H1 (cell line): ENCODE results near the gene KLHL40. TPM values are rescaled to one million over a fixed set of nuclear protein-coding genes. Genes with fewer than 3 reads are reported as not detected.

ENCODE experiments used
- ASH2L ChIP-seq: fragments of 200-600, 300-600 bp; sonication (generic); IDR thresholded peaks from one replicate; pipeline ENCODE4 v1.7.1; 2017; ENCODE audit warnings: low read length
- BCL11A ChIP-seq, 2 experiments: IDR thresholded peaks; one replicate each; pipeline ENCODE4 v1.6.1; 2011; ENCODE audit warnings: low read depth in 2 of 2, low read length in 2 of 2, mild to moderate bottlenecking in 2 of 2
- EGR1 ChIP-seq: IDR thresholded peaks from 2 replicates; pipeline ENCODE4 v1.6.1; 2011; ENCODE audit warnings: low read depth, low read length, borderline replicate concordance
- JUN ChIP-seq: IDR thresholded peaks from 2 replicates; pipeline ENCODE4 v1.6.1; 2011; ENCODE audit warnings: low read depth, mild to moderate bottlenecking, improper control_type of control experiment, low read length
- SP1 ChIP-seq: IDR thresholded peaks from 2 replicates; pipeline ENCODE4 v1.6.1; 2011; ENCODE audit warnings: low read depth, low read length
- SRF ChIP-seq: IDR thresholded peaks from 2 replicates; pipeline ENCODE4 v1.6.1; 2011; ENCODE audit warnings: mild to moderate bottlenecking, low read depth, low read length, moderate library complexity
- polyA plus RNA-seq, 7 experiments: library from polyadenylated mRNA; depleted of rRNA in 3 of 7; stranded (reverse) in 5 of 7; unstranded in 2 of 7; fragments of >200 nt in 5 of 7; fragments of 200-250 nt in 2 of 7; gene quantifications; 1 replicate in 5 of 7; 2 replicates in 1 of 7; 4 replicates in 1 of 7; pipeline versions ENCODE4 v1.2.1 to v1.2.3, GENCODE V29; 2011 to 2013; ENCODE audit warnings: missing spikeins in 2 of 7, mixed read lengths in 2 of 7
- total RNA-seq: library from RNA; stranded (reverse); fragmentation: NEBNext Ultra II Directional; extraction: Animal tissue kit (Norgen Biotek cat#: 25700); gene quantifications from 2 replicates; pipeline ENCODE4 v1.2.1, GENCODE V29; 2021
- TF ChIP-seq, protein P1 (sequence below): IDR thresholded peaks from 2 replicates; pipeline ENCODE4 v1.6.1; 2011; ENCODE audit warnings: low read depth, mild to moderate bottlenecking, low read length; ENCODE audit not compliant: insufficient read depth

Gene KLHL40
- total and polyA plus RNA-seq, 2 of the 8 experiments (the other 6 are each of a cell fraction or from before 2014, with no cell fraction given) = 0.02 TPM; not detected in 1

DNA sequence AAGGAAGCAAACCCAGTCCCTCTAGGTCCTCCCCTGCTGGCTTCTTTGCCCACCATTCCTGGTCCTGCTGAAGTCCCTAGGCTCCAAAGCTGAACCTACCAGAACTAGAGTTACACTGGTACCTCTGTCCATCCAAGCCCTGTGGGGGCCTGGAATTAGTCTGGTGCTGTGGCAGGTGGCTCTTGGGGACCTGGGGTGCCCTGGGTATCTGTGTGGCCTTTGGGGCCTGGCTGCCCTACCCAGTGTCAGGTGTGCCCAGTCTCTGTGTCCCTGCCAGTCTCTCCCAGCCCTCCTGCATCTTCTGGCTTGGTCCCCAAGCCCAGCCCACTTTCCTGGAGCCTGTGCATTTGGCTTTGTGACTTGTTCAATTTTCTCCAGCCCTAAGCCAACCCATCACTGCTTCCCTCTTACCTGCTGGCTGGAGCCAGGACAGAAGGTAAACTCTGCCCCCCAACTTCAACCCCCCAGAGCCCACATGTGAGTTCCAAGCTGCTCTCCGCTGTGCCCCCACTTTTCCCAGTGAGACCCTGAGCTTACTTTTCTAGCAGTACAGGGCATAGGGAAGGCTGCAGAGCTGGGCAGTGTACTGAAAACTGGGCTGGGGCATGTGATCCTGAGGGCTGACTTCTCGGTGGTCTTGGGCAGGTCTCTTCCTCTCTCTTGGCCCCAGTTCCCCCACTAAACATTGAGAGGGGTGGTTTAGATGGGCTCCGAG, 45.5 kb downstream of the KLHL40 start (continued):
- TF ChIP-seq SP1 = no peak
- TF ChIP-seq, protein P1, sequence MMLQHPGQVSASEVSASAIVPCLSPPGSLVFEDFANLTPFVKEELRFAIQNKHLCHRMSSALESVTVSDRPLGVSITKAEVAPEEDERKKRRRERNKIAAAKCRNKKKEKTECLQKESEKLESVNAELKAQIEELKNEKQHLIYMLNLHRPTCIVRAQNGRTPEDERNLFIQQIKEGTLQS = no peak
- TF ChIP-seq SRF = no peak
- TF ChIP-seq BCL11A (IDR thresholded peaks at IDR 0.05; ENCODE audit: low read depth in 2 of 2, low read length in 2 of 2) = no peak
- TF ChIP-seq JUN = no peak
- TF ChIP-seq EGR1 = no peak
- TF ChIP-seq ASH2L = no peak
